ENCODE measurements around the gene G6PD. TPM values are rescaled to one million over a fixed set of nuclear protein-coding genes. Genes with fewer than 3 reads are reported as not detected.

Gene G6PD
- total RNA-seq, 1 experiment from 2014 or later: 68.7 TPM

GRCh38 chrX:154513716-154514115 is 32.9 kb downstream of the G6PD start:
- no peak for DNase-seq
- H3K27ac Mint-ChIP-seq: no peak overlapping the region; a peak in 1 of 7 replicates
- Histone ChIP-seq H2BK20ac (ENCODE audit: low read depth, low read length, poor library complexity, severe bottlenecking) (no peak overlapping the region), H3K4me2 (ENCODE audit: insufficient read depth, insufficient read length, low read length) (no peak overlapping the region), H3K4me1 (ENCODE audit: insufficient read depth, low read length) (no peaks in the 10 kb centered on the region), H2BK120ac (ENCODE audit: low read depth, low read length, poor library complexity, severe bottlenecking) (no peak overlapping the region), H4K5ac (ENCODE audit: insufficient read length, low read depth, low read length) (no peak overlapping the region), H3K14ac (ENCODE audit: insufficient read depth, low read length) (no peak overlapping the region), H3K23me2 (ENCODE audit: insufficient read length, low read depth, low read length, poor library complexity, severe bottlenecking) (peaks cover 15% of the 10 kb centered on the region), H3K56ac (ENCODE audit: insufficient read length, low read depth, low read length) (no peak overlapping the region), H3K9me3 (ENCODE audit: control insufficient read depth, low read depth, low read length) (peaks cover 25% of the 10 kb centered on the region), H2BK15ac (ENCODE audit: low read depth, low read length) (no peak overlapping the region), H2AK5ac (ENCODE audit: insufficient read length, low read length) (no peak overlapping the region), H3K4ac (ENCODE audit: low read depth, low read length) (no peak overlapping the region), H4K8ac (replicated peaks; ENCODE audit: insufficient read length, low read depth, low read length) (no peak overlapping the region), H4K20me1 (ENCODE audit: control insufficient read depth, insufficient read depth, insufficient read length) (no peaks in the 10 kb centered on the region), H3K27ac (ENCODE audit: insufficient read length, low read depth, low read length) (no peak overlapping the region), H3K79me2 (ENCODE audit: insufficient read depth, low read length) (no peaks in the 10 kb centered on the region), H3T11ph (ENCODE audit: low read length) (no peak overlapping the region), H4K91ac (ENCODE audit: insufficient read length, low read depth, low read length) (no peak overlapping the region), H2BK5ac (ENCODE audit: insufficient read length, low read length) (no peak overlapping the region), H3K9ac (ENCODE audit: extremely low read depth, insufficient read length, low read length) (no peak overlapping the region), H3K27me3 (ENCODE audit: insufficient read depth, low read length) (no peaks in the 10 kb centered on the region), H3K79me1 (ENCODE audit: insufficient read depth, low read depth, low read length, poor library complexity, severe bottlenecking) (no peaks in the 10 kb centered on the region), H2BK12ac (ENCODE audit: insufficient read length, low read depth, low read length) (no peak overlapping the region), H3K23ac (ENCODE audit: insufficient read length, low read depth, low read length) (no peak overlapping the region), H3K18ac (ENCODE audit: insufficient read length, low read depth, low read length) (no peak overlapping the region), H2AFZ (ENCODE audit: low read length) (no peak overlapping the region)
- H3K9me3 Mint-ChIP-seq: peaks cover 55 to 63% of the 10 kb centered on the region in 2 experiments
- peaks cover 16 to 25% (median 18%) of the 10 kb centered on the region in 3 experiments for H3K36me3 Mint-ChIP-seq (ENCODE audit: insufficient read depth in 1 of 3, low read depth in 3 of 3)
- WGBS (ENCODE audit: extremely low coverage, insufficient read length, low lambda C conversion rate): no CpG with 5 or more reads among the region's 2 CpGs
- H3K4me3 Mint-ChIP-seq: no peak overlapping the region
- TF ChIP-seq, protein P1, sequence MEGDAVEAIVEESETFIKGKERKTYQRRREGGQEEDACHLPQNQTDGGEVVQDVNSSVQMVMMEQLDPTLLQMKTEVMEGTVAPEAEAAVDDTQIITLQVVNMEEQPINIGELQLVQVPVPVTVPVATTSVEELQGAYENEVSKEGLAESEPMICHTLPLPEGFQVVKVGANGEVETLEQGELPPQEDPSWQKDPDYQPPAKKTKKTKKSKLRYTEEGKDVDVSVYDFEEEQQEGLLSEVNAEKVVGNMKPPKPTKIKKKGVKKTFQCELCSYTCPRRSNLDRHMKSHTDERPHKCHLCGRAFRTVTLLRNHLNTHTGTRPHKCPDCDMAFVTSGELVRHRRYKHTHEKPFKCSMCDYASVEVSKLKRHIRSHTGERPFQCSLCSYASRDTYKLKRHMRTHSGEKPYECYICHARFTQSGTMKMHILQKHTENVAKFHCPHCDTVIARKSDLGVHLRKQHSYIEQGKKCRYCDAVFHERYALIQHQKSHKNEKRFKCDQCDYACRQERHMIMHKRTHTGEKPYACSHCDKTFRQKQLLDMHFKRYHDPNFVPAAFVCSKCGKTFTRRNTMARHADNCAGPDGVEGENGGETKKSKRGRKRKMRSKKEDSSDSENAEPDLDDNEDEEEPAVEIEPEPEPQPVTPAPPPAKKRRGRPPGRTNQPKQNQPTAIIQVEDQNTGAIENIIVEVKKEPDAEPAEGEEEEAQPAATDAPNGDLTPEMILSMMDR (conservative IDR thresholded peaks at IDR 0.05): no peak
- peaks cover 14 to 17% of the 10 kb centered on the region in 2 experiments for H3K4me1 Mint-ChIP-seq
- H3K27me3 Mint-ChIP-seq (ENCODE audit: low read depth): peaks cover 3% of the 10 kb centered on the region

Measured in H9 (cell line).